Myocyte (in vitro differentiated cells): ENCODE results near the gene BCAS4. TPM values are rescaled to one million over a fixed set of nuclear protein-coding genes. Genes with fewer than 3 reads are reported as not detected.

ENCODE experiments used
- DNase-seq: peaks from one replicate; pipeline ENCODE4 v3.0.0-alpha.2; 2012; ENCODE audit warnings: low read depth
- total RNA-seq: library from RNA; depleted of rRNA; stranded (reverse); fragments of >200 nt; gene quantifications from 2 replicates; pipeline ENCODE4 v1.2.3, GENCODE V29; 2014

The BCAS4 gene
- total RNA-seq, 1 donor from 2014 or later, result 5.6 TPM

DNA sequence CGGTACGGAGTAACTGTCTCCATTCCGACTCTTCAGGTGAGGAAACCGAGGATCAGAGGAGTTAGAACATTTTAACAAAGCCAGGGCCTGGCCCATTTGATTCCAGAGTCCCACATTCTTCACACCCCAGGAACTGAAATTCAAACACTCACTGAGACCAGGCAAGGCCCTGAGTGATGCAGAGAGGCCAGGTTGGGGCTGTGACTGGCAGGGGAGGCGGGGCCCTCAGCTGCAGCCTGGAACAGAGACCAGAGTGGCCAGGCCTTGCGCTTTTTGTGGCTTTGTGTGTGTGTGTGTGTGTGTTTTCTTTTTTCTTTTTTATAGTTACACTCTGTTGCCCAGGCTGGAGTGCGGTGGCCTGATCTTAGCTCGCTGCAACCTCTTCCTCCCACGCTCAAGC is 57.2 kb downstream of the BCAS4 start:
- DNase-seq, result no peak

DNA sequence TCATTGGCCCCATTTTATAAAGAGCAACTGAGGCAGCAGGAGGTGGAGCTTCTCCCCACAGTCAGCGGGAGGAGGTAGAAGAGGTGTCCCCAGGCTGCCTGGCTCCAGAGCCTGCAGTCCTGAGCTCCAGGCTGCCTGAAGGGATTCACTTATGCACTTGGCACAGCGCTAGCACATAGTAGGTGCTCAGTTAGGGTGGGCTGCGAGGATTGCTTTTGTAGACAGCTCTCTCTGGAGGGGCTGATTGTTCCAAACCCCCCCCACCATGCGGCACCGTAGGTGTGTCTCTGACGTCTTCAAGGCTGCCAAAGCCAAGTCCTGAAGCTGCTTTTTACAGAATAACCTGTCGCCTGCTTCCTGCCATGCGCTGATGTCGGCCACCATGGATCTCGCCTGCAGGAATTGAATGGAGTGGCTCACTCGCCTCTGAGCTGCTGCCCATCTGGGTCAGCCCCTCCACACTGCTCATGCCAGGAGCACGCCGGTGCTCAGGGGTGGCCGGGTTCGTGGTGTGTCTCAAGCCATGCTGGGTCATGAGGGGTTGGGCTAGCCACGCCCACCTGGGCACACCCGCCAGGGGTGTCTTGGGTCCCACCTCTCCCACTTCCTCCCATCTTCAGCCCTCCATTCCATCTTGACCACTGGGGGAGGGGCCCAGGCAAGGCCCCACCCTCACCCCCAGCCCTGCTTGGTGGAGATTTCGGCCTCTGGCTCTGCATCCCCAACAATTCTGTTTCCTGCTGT is 59.8 kb downstream of the BCAS4 start:
- DNase-seq, result no peak

DNA sequence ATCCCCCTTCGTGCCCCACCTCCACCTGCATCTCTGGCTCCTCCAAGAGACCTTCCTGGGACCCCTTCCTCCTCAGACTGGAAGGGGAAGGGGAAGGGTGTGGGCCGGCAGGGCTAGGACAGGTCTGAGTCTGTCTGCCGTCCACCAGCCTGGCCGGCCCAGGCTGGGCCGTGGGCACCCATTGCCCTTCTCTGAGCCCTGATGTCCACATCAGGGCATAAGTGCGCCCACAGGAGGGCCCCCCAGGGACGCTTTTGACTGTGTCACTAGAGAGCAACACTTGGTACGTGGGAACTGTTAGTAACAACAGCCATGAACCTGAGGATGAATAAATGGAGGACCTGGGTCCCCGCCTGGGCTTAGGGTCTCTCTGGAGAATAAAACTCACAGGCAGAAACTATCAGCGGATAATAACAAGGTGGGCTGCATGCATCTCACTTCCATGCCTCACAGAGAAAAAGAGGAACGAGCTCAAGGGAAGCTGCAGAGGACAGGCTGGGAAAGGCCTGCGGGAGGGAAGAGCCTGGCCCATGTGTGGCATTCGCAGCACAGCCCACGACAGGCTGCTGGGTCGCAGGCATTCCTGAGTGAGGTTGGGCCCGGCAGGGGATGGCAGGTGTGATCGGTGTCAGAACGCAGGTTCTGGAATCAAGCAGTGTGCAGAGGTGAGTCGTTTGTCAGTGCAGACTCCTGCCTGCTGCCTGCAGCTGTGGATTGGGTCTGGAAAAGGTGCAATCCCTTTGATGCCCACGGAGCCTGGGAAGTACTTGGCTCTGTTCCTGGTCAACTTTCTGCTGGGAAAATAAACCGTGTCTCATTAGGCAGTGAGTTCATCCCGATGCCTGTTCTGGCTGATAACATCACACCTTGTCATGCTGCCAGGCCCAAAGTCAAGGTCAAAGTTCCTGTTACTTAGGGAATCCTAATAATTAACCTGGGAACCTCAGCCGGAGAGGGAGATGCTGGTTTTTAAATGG is 60.9 kb downstream of the BCAS4 start:
- DNase-seq, result peak; percentile 42

DNA sequence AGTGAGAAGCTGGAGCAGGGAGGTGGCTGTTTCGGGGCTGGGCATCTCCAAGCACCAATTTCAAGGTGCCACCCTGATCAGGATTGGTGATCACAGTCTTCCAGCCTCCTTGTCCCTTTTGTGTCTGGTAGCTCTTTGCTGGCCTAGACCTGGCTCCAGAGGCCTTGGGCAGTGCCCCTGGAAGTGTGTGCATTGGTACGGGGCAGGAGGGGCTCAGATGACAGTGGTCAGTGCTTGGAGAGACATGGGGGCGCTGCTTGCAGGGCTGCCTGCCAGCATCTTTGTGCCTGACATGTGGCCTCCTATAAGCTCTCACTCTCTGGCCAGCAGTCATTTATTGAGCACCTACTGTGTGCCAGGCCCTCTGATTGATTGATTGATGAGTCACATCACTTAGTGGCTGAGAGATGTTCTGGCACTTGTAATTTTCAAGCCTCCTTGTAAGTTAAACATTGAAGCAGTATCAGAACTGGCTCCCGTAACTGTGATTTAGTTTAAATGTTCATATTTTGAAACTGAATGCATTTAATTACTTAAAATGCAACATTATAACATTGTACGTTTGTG is 61.7 kb downstream of the BCAS4 start:
- DNase-seq, result no peak

- no peak for DNase-seq
Observed at GRCh38 chr20:50857348-50857747, 62.5 kb downstream of the BCAS4 start.

GRCh38 chr20:50858525-50858924 is 63.7 kb downstream of the BCAS4 start:
- no peak for DNase-seq

DNA sequence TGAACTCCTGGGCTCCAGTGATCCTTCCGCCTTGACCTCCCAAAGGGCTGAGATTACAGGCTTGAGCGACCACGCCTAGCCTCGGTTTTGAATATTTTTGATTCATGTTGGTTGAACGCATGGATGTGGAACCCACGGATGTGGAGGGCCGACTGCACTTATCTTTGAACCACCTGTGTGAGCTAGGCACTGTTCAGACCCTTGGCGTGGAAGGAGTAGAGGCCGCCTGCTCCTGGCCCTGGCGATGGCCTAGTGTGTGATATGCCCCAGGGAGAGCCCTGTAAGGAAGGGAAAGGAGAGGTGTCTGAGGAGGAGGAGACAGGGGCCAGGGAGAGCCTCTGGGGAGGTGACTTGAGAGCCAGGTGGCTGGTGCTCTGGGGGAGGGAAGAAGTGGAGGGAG is 64.3 kb downstream of the BCAS4 start:
- DNase-seq, result no peak

GRCh38 chr20:50861012-50861411 is 66.2 kb downstream of the BCAS4 start:
- DNase-seq, result no peak

- DNase-seq, result no peak
Observed at GRCh38 chr20:50862546-50862945, 67.7 kb downstream of the BCAS4 start.

GRCh38 chr20:50865114-50865513 is 70.3 kb downstream of the BCAS4 start:
- no peak for DNase-seq

GRCh38 chr20:50865591-50865990 is 70.7 kb downstream of the BCAS4 start:
- peak; percentile 96 for DNase-seq

GRCh38 chr20:50866036-50866685 is 71.3 kb downstream of the BCAS4 start:
- peak; percentile 43 for DNase-seq

GRCh38 chr20:50866831-50867230 is 72.0 kb downstream of the BCAS4 start:
- DNase-seq, result no peak

DNA sequence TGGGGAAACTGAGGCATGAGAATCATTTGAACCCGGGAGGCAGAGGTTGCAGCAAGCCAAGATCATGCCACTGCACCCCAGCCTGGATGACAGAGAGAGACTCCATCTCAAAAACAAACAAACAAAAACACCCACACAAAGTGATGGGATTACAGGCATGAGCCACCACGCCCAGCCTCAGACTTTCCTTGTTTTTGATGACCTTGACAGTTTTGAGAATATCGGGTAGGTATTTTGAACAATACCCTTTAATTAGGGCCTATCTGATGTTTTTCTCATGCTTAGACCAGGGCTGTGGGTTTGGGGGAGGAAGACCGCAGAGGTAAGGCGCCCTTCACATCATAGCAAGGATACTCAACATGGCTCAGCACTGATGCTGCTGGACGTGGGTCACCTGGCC is 72.9 kb downstream of the BCAS4 start:
- DNase-seq, result no peak

GRCh38 chr20:50868509-50869495 is 73.9 kb downstream of the BCAS4 start:
- no peak for DNase-seq

- no peak for DNase-seq
Observed at GRCh38 chr20:50870561-50871161, 75.8 kb downstream of the BCAS4 start.

GRCh38 chr20:50872560-50873425 is 77.9 kb downstream of the BCAS4 start:
- DNase-seq, result no peak

DNA sequence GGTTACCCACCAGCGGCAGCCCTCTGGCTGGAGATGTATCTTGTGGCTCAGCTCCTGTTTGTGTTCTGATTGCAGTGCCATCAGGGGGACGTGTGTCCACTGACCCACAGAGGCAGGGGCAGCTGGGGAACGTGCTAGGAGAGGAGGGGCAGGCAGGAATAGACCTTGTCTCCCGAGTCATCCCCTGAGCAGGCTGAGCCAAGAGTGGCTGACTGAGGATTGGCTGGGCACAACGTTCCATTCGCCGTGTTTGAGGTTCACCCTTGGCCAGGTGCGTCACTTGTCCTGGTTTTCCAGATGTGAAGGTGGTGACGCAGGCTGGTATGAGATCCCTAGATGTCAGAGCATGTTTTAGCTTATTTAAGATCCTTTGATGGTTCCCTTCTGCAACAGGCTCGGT is 78.7 kb downstream of the BCAS4 start:
- DNase-seq, result no peak
